SK-N-SH (cell line): ENCODE measurements around the gene MAP3K2. TPM values are rescaled to one million over a fixed set of nuclear protein-coding genes. Genes with fewer than 3 reads are reported as not detected.

Source experiments
- CTCF ChIA-PET: fragments of 300-600, 350-600 bp; formaldehyde crosslinking; extraction: SDS; loops from one replicate; lab custom pipeline; 2021; lab: Yijun Ruan, JAX
- POLR2A ChIA-PET: fragments of 350-600 bp; sonication (Branson Sonifier 250); formaldehyde crosslinking; extraction: SDS; loops from one replicate; lab custom pipeline; 2020; ENCODE audit warnings: antibody characterized with exemption, inconsistent platforms; lab: Yijun Ruan, JAX
- DNase-seq: peaks from one replicate; pipeline ENCODE4 v3.0.0; 2012
- H2AFZ ChIP-seq: fragments of 200-600 bp; sonication (generic); 2 replicates; pipeline ENCODE4 v1.8.1; 2016; ENCODE audit warnings: antibody characterized with exemption, mild to moderate bottlenecking, low read depth
- H3F3A ChIP-seq: fragments of 200-600 bp; sonication (generic); replicated peaks from 2 replicates; pipeline ENCODE3; 2016; ENCODE audit warnings: antibody characterized with exemption, mild to moderate bottlenecking; ENCODE audit not compliant: insufficient read depth
- H3K27ac ChIP-seq, 2 experiments: fragments of 200-500 bp in 1 of 2; fragments of 200-600 bp in 1 of 2; sonication (Bioruptor generic) in 1 of 2; sonication (generic), shearing (Covaris generic) in 1 of 2; 2 replicates each; pipeline versions ENCODE4 v1.5.1 to v1.6.1; 2014 to 2016; ENCODE audit warnings: low read depth in 2 of 2, inconsistent platforms in 1 of 2, low read length in 1 of 2, mild to moderate bottlenecking in 1 of 2, mixed read lengths in 1 of 2
- H3K27me3 ChIP-seq: fragments of 200-600 bp; sonication (generic), shearing (Covaris generic); 2 replicates; pipeline ENCODE4 v1.6.1; 2016; ENCODE audit warnings: mixed run types; ENCODE audit not compliant: insufficient read depth
- H3K36me3 ChIP-seq, 2 experiments: fragments of 200-500 bp in 1 of 2; fragments of 200-600 bp in 1 of 2; sonication (Bioruptor generic) in 1 of 2; sonication (generic) in 1 of 2; replicated peaks in 1 of 2; 2 replicates each; pipeline versions ENCODE3 to v1.5.1; 2014 to 2016; ENCODE audit warnings: low read length in 1 of 2, mild to moderate bottlenecking in 1 of 2; ENCODE audit not compliant: insufficient read depth in 2 of 2, control insufficient read depth in 1 of 2
- H3K4me1 ChIP-seq, 2 experiments: fragments of 200-500 bp in 1 of 2; fragments of 200-600 bp in 1 of 2; sonication (Bioruptor generic) in 1 of 2; sonication (generic), shearing (Covaris generic) in 1 of 2; 2 replicates each; pipeline versions ENCODE4 v1.5.1 to v1.6.1; 2014 to 2016; ENCODE audit warnings: low read depth in 1 of 2, low read length in 1 of 2, mixed run types in 1 of 2; ENCODE audit not compliant: insufficient read depth in 2 of 2, control insufficient read depth in 1 of 2
- H3K4me2 ChIP-seq: fragments of 200-600 bp; sonication (generic), shearing (Covaris generic); 2 replicates; pipeline ENCODE4 v1.6.1; 2017; ENCODE audit warnings: mixed run types
- H3K4me3 ChIP-seq, 2 experiments: fragments of 200-500 bp in 1 of 2; fragments of 200-600 bp in 1 of 2; sonication (Bioruptor generic) in 1 of 2; sonication (generic), shearing (Covaris generic) in 1 of 2; 2 replicates each; pipeline versions ENCODE4 v1.5.1 to v1.8.1; 2014 to 2016; ENCODE audit warnings: low read depth in 2 of 2, inconsistent platforms in 1 of 2, low read length in 1 of 2, mild to moderate bottlenecking in 1 of 2, mixed read lengths in 1 of 2, moderate library complexity in 1 of 2
- H3K79me2 ChIP-seq: fragments of 200-600 bp; sonication (generic); 2 replicates; pipeline ENCODE4 v1.8.1; 2017; ENCODE audit warnings: mild to moderate bottlenecking; ENCODE audit not compliant: insufficient read depth
- H3K9ac ChIP-seq: fragments of 200-600 bp; sonication (generic); 2 replicates; pipeline ENCODE4 v1.6.1; 2017; ENCODE audit warnings: mixed run types
- H3K9me2 ChIP-seq: fragments of 200-600 bp; sonication (generic); 2 replicates; pipeline ENCODE4 v1.6.1; 2017; ENCODE audit warnings: mixed run types
- H3K9me3 ChIP-seq: fragments of 200-600 bp; sonication (generic); 2 replicates; pipeline ENCODE4 v1.6.1; 2017; ENCODE audit warnings: mixed run types, mild to moderate bottlenecking, moderate library complexity
- H4K20me1 ChIP-seq: fragments of 200-600 bp; sonication (generic); 2 replicates; pipeline ENCODE4 v1.6.1; 2017; ENCODE audit warnings: mild to moderate bottlenecking, mixed run types; ENCODE audit not compliant: insufficient read depth
- ELF1 ChIP-seq: IDR thresholded peaks from 2 replicates; pipeline ENCODE4 v1.4.0; 2012
- FOXM1 ChIP-seq: IDR thresholded peaks from 2 replicates; pipeline ENCODE4 v1.4.0; 2012; ENCODE audit warnings: low read depth, mild to moderate bottlenecking
- GABPA ChIP-seq: IDR thresholded peaks from 2 replicates; pipeline ENCODE4 v1.4.0; 2012; ENCODE audit warnings: low read depth, mild to moderate bottlenecking
- GATA2 ChIP-seq: sonication (generic); formaldehyde crosslinking; IDR thresholded peaks from 2 replicates; pipeline ENCODE4 v1.5.0; 2020; ENCODE audit warnings: mild to moderate bottlenecking, missing genetic modification reagents
- MEF2A ChIP-seq: IDR thresholded peaks from 2 replicates; pipeline ENCODE4 v1.4.0; 2012; ENCODE audit warnings: low read depth, borderline replicate concordance
- MXI1 ChIP-seq: IDR thresholded peaks from 2 replicates; pipeline ENCODE4 v1.6.1; 2012; ENCODE audit warnings: mild to moderate bottlenecking, low read depth, low read length, improper control_type of control experiment
- POLR2AphosphoS5 ChIP-seq: IDR thresholded peaks from 2 replicates; pipeline ENCODE4 v1.6.1; 2012; ENCODE audit warnings: low read depth, low read length
- SMC3 ChIP-seq: IDR thresholded peaks from 2 replicates; pipeline ENCODE4 v1.6.1; 2012; ENCODE audit warnings: low read depth, low read length, improper control_type of control experiment
- TAF1 ChIP-seq: IDR thresholded peaks from 2 replicates; pipeline ENCODE4 v1.6.1; 2012; ENCODE audit warnings: low read depth, mild to moderate bottlenecking, low read length, moderate library complexity, borderline replicate concordance
- TCF12 ChIP-seq: IDR thresholded peaks from 2 replicates; pipeline ENCODE4 v1.4.0; 2012
- TEAD4 ChIP-seq: IDR thresholded peaks from 2 replicates; pipeline ENCODE4 v1.4.0; 2012; ENCODE audit warnings: mild to moderate bottlenecking, borderline replicate concordance; ENCODE audit not compliant: insufficient read depth
- YY1 ChIP-seq: IDR thresholded peaks from 2 replicates; pipeline ENCODE4 v1.4.0; 2012; ENCODE audit warnings: low read depth, mild to moderate bottlenecking
- WGBS: methylation state at CpG from one replicate; pipeline ENCODE4 v1.1.6; 2017; ENCODE audit warnings: low lambda C conversion rate; 5-methylcytosine and 5-hydroxymethylcytosine counted together
- polyA plus RNA-seq, 3 experiments: library from polyadenylated mRNA; depleted of rRNA; stranded (reverse); fragments of >200 nt; gene quantifications; 2 replicates each; pipeline ENCODE4 v1.2.3, GENCODE V29; 2012
- TF ChIP-seq, protein P1 (sequence below): IDR thresholded peaks from 2 replicates; pipeline ENCODE4 v1.4.0; 2012; ENCODE audit warnings: low read depth, borderline replicate concordance
- TF ChIP-seq, protein P2 (sequence below): fragments of 150-350 bp; IDR thresholded peaks from 2 replicates; pipeline ENCODE4 v1.6.1; 2017; ENCODE audit warnings: antibody characterized with exemption, low read length, low read depth, borderline replicate concordance
- TF ChIP-seq, protein P3 (sequence below): IDR thresholded peaks from 2 replicates; pipeline ENCODE4 v1.4.0; 2012; ENCODE audit warnings: low read depth, borderline replicate concordance
- TF ChIP-seq, protein P4 (sequence below): fragments of 150-350 bp; IDR thresholded peaks from 2 replicates; pipeline ENCODE4 v1.6.1; 2016; ENCODE audit warnings: mild to moderate bottlenecking, low read depth, low read length
- TF ChIP-seq, protein P5 (sequence below): IDR thresholded peaks from 2 replicates; pipeline ENCODE4 v1.6.1; 2012; ENCODE audit warnings: mild to moderate bottlenecking, low read depth, low read length, moderate library complexity

MAP3K2 gene
- polyA plus RNA-seq, 1 of the 3 experiments (the other 2 are of a cell fraction), result 2.7 TPM

DNA sequence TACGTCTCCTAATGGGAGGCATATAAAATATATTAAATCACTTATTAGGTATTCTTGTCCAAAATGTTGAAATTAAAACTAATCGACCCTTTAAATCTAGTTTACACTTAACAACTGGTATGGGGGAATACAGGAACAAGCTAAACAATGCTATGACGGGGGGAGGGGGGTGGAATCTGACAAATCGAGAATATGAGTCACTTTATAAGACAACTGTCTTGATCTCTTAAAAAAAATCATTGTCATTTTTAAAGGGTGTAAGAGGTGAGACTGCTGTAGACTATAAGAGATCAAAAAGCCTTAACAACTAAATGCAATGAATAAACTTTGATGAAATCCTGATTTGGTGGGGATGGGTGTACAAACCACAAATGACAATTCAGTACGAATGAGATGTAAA lies 6.0 kb downstream of the MAP3K2 start:
- no peak overlapping the region for H3K4me3 ChIP-seq
- no peak for DNase-seq
- H3K27ac ChIP-seq, result no peak overlapping the region
- H3K4me2 ChIP-seq, result no peak overlapping the region
- 76% methylated on average over 5 of the region's 5 CpGs for WGBS
- H3K9ac ChIP-seq, result no peak overlapping the region
- H3K9me2 ChIP-seq, result no peaks in the 10 kb centered on the region
- no peak overlapping the region for H2AFZ ChIP-seq
- H3K4me1 ChIP-seq, result peaks cover 8 to 10% of the 10 kb centered on the region in 2 experiments; a peak in 3 of 4 replicates
- CTCF ChIA-PET, result interaction anchor here (1.0 kb wide), 1 partner anchor 18 kb away, joined by 3 read pairs; no protein-coding TSS in a partner anchor
- H3K36me3 ChIP-seq, result peaks cover 0 to 22% of the 10 kb centered on the region in 2 experiments
- peaks cover 69% of the 10 kb centered on the region for H4K20me1 ChIP-seq
- H3K27me3 ChIP-seq, result no peaks in the 10 kb centered on the region
- H3K79me2 ChIP-seq, result peaks cover 100% of the 10 kb centered on the region
- H3F3A ChIP-seq, result peaks cover 3% of the 10 kb centered on the region
- H3K9me3 ChIP-seq, result no peaks in the 10 kb centered on the region
- TF ChIP-seq, protein P1, sequence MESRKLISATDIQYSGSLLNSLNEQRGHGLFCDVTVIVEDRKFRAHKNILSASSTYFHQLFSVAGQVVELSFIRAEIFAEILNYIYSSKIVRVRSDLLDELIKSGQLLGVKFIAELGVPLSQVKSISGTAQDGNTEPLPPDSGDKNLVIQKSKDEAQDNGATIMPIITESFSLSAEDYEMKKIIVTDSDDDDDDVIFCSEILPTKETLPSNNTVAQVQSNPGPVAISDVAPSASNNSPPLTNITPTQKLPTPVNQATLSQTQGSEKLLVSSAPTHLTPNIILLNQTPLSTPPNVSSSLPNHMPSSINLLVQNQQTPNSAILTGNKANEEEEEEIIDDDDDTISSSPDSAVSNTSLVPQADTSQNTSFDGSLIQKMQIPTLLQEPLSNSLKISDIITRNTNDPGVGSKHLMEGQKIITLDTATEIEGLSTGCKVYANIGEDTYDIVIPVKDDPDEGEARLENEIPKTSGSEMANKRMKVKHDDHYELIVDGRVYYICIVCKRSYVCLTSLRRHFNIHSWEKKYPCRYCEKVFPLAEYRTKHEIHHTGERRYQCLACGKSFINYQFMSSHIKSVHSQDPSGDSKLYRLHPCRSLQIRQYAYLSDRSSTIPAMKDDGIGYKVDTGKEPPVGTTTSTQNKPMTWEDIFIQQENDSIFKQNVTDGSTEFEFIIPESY, result no peak
- no peak for TF ChIP-seq GABPA
- TF ChIP-seq, protein P2, sequence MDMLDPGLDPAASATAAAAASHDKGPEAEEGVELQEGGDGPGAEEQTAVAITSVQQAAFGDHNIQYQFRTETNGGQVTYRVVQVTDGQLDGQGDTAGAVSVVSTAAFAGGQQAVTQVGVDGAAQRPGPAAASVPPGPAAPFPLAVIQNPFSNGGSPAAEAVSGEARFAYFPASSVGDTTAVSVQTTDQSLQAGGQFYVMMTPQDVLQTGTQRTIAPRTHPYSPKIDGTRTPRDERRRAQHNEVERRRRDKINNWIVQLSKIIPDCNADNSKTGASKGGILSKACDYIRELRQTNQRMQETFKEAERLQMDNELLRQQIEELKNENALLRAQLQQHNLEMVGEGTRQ, result no peak
- TF ChIP-seq FOXM1, result no peak
- TF ChIP-seq TAF1, result no peak
- TF ChIP-seq MEF2A, result no peak
- TF ChIP-seq TCF12, result no peak
- no peak for TF ChIP-seq SMC3
- TF ChIP-seq, protein P3, sequence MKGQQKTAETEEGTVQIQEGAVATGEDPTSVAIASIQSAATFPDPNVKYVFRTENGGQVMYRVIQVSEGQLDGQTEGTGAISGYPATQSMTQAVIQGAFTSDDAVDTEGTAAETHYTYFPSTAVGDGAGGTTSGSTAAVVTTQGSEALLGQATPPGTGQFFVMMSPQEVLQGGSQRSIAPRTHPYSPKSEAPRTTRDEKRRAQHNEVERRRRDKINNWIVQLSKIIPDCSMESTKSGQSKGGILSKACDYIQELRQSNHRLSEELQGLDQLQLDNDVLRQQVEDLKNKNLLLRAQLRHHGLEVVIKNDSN, result no peak
- TF ChIP-seq POLR2AphosphoS5, result no peak
- TF ChIP-seq, protein P4, sequence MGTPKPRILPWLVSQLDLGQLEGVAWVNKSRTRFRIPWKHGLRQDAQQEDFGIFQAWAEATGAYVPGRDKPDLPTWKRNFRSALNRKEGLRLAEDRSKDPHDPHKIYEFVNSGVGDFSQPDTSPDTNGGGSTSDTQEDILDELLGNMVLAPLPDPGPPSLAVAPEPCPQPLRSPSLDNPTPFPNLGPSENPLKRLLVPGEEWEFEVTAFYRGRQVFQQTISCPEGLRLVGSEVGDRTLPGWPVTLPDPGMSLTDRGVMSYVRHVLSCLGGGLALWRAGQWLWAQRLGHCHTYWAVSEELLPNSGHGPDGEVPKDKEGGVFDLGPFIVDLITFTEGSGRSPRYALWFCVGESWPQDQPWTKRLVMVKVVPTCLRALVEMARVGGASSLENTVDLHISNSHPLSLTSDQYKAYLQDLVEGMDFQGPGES, result no peak
- TF ChIP-seq ELF1, result no peak
- POLR2A ChIA-PET, result no interaction called here

DNA sequence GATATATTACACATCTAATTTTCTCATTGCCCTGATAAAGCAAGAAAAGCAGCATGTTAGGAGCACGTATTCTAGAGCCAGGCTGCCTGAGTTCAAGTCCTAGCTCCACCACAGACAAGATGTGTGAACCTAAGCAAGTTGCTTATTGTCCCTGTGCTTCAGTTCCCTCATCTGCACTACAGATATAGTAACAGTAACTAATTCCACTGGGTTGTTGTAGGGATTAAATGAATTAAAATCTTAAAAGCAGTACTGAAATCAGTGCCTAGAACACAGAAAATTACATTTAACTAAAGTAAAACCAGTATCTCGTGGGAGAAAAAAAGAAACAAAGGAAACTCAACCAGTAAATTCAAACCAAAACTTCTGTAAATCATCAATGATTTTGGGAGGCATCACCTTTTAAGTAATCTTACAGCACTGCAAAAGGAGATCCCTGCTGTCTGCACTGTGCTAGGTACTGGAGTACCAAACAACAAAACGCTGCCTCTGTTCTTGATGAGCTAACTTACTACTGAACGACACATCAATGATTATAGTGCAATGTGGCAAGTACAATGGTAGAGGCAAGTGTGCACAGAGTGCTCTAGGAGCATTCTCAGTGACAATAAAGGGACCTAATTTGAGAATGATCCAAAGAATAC lies 7.9 kb downstream of the MAP3K2 start:
- Histone ChIP-seq H3K9ac (no peak overlapping the region), H3K4me2 (no peak overlapping the region), H3K9me2 (no peaks in the 10 kb centered on the region), H3K4me3 (no peak overlapping the region), H3F3A (no peaks in the 10 kb centered on the region), H3K9me3 (no peaks in the 10 kb centered on the region), H3K4me1 (no peaks in the 10 kb centered on the region; a peak in 1 of 4 replicates), H3K36me3 (peaks cover 0 to 26% of the 10 kb centered on the region in 2 experiments), H3K27me3 (no peaks in the 10 kb centered on the region), H4K20me1 (peaks cover 60% of the 10 kb centered on the region), H3K27ac (no peak overlapping the region), H3K79me2 (peaks cover 99% of the 10 kb centered on the region), H2AFZ (no peak overlapping the region)
- ChIA-PET POLR2A (no interaction called here), CTCF (interaction anchor here (1.3 to 1.8 kb wide), 2 partner anchors 23 to 99 kb away, joined by 3 to 9 read pairs; no protein-coding TSS in a partner anchor)
- WGBS, result 89% methylated on average over 4 of the region's 4 CpGs
- no peak for DNase-seq
- TF ChIP-seq GABPA, result no peak
- no peak for TF ChIP-seq TEAD4
- no peak for TF ChIP-seq TAF1
- TF ChIP-seq MXI1, result no peak
- TF ChIP-seq, protein P2, result no peak
- no peak for TF ChIP-seq YY1
- TF ChIP-seq, protein P5, sequence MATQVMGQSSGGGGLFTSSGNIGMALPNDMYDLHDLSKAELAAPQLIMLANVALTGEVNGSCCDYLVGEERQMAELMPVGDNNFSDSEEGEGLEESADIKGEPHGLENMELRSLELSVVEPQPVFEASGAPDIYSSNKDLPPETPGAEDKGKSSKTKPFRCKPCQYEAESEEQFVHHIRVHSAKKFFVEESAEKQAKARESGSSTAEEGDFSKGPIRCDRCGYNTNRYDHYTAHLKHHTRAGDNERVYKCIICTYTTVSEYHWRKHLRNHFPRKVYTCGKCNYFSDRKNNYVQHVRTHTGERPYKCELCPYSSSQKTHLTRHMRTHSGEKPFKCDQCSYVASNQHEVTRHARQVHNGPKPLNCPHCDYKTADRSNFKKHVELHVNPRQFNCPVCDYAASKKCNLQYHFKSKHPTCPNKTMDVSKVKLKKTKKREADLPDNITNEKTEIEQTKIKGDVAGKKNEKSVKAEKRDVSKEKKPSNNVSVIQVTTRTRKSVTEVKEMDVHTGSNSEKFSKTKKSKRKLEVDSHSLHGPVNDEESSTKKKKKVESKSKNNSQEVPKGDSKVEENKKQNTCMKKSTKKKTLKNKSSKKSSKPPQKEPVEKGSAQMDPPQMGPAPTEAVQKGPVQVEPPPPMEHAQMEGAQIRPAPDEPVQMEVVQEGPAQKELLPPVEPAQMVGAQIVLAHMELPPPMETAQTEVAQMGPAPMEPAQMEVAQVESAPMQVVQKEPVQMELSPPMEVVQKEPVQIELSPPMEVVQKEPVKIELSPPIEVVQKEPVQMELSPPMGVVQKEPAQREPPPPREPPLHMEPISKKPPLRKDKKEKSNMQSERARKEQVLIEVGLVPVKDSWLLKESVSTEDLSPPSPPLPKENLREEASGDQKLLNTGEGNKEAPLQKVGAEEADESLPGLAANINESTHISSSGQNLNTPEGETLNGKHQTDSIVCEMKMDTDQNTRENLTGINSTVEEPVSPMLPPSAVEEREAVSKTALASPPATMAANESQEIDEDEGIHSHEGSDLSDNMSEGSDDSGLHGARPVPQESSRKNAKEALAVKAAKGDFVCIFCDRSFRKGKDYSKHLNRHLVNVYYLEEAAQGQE, result no peak
- no peak for TF ChIP-seq GATA2 (CRISPR knock-in tag)
